Type B pancreatic cell (in vitro differentiated cells): ENCODE data around the gene LRRC3B. TPM values are rescaled to one million over a fixed set of nuclear protein-coding genes. Genes with fewer than 3 reads are reported as not detected.

Source experiments
- DNase-seq: peaks from one replicate; pipeline ENCODE4 v3.0.0; 2021; ENCODE audit warnings: mixed read lengths; ENCODE audit not compliant: unreplicated experiment; ENCODE audit errors: extremely low spot score
- H3K27ac Mint-ChIP-seq: 2 replicates; pipeline ENCODE4 v1.8.0; 2021; ENCODE audit warnings: mild to moderate bottlenecking, mixed read lengths
- H3K27me3 Mint-ChIP-seq: 2 replicates; pipeline ENCODE4 v1.8.0; 2021; ENCODE audit warnings: mixed read lengths
- H3K36me3 Mint-ChIP-seq: 2 replicates; pipeline ENCODE4 v1.8.0; 2021; ENCODE audit warnings: mixed read lengths
- H3K4me1 Mint-ChIP-seq: one replicate; pipeline ENCODE4 v1.8.0; 2021; ENCODE audit warnings: mixed read lengths; ENCODE audit not compliant: unreplicated experiment
- H3K4me3 Mint-ChIP-seq: 2 replicates; pipeline ENCODE4 v1.8.0; 2021; ENCODE audit warnings: mild to moderate bottlenecking, mixed read lengths
- H3K9me3 Mint-ChIP-seq: 2 replicates; pipeline ENCODE4 v1.8.0; 2021; ENCODE audit warnings: mixed read lengths
- total RNA-seq: library from RNA; stranded (reverse); gene quantifications from 2 replicates; pipeline ENCODE4 v1.2.1, GENCODE V29; 2021; ENCODE audit warnings: low replicate concordance
- TF ChIP-seq, protein P1 (sequence below): fragments of 200-600 bp; sonication (generic); conservative IDR thresholded peaks from 2 replicates; pipeline ENCODE4 v1.5.0; 2021; ENCODE audit warnings: antibody characterized with exemption, mild to moderate bottlenecking

Gene LRRC3B
- total RNA-seq, 1 donor from 2014 or later: 4.4 TPM

- H3K27ac Mint-ChIP-seq: no peak overlapping the region
- no peak for DNase-seq
- H3K9me3 Mint-ChIP-seq: no peaks in the 10 kb centered on the region
- H3K4me1 Mint-ChIP-seq: no peaks in the 10 kb centered on the region
- H3K4me3 Mint-ChIP-seq: no peak overlapping the region
- TF ChIP-seq, protein P1, sequence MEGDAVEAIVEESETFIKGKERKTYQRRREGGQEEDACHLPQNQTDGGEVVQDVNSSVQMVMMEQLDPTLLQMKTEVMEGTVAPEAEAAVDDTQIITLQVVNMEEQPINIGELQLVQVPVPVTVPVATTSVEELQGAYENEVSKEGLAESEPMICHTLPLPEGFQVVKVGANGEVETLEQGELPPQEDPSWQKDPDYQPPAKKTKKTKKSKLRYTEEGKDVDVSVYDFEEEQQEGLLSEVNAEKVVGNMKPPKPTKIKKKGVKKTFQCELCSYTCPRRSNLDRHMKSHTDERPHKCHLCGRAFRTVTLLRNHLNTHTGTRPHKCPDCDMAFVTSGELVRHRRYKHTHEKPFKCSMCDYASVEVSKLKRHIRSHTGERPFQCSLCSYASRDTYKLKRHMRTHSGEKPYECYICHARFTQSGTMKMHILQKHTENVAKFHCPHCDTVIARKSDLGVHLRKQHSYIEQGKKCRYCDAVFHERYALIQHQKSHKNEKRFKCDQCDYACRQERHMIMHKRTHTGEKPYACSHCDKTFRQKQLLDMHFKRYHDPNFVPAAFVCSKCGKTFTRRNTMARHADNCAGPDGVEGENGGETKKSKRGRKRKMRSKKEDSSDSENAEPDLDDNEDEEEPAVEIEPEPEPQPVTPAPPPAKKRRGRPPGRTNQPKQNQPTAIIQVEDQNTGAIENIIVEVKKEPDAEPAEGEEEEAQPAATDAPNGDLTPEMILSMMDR: no peak
- H3K36me3 Mint-ChIP-seq: no peaks in the 10 kb centered on the region
- H3K27me3 Mint-ChIP-seq: peaks cover 5% of the 10 kb centered on the region
Measured at GRCh38 chr3:26636096-26636727, 13.6 kb downstream of the LRRC3B start.

DNA sequence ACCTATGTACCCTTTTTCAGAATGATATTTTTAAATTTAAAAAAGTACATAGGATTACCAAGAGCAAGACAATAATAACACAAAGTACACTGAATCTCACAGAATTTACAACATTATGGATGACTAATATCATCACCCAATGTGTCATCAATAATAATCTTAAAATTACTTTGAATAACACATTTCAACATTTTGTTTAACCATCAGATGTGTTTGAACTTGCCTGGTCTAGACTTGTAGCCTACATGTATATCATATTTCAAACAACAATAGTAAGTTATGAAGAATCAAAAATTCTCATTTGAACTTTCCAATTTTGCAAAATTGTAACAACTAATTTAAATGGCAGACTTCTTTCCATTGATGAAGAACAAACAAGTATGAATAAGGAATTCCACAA lies 15.1 kb downstream of the LRRC3B start:
- Mint-ChIP-seq H3K4me3 (no peak overlapping the region), H3K27ac (no peak overlapping the region), H3K27me3 (no peaks in the 10 kb centered on the region), H3K4me1 (no peaks in the 10 kb centered on the region), H3K9me3 (no peaks in the 10 kb centered on the region), H3K36me3 (no peaks in the 10 kb centered on the region)
- TF ChIP-seq, protein P1: no peak
- DNase-seq: no peak

DNA sequence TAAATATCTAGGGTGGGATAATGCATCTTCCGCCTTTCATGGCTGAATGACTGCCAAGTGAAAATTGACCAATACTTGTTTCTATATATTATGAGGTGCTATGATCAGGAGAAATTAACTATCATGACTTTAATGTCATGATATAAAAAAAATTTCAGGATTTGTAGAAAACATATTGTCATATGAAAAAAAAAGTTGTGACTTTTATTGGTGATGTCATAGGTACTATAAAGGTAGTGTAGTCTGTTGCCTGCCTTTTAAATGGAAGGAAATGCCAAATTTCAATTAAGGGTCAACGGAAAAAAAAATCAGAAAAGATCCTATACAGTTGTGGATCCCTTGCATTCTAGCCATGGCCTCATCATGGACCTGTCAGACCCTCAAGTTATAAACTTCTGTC lies 15.5 kb downstream of the LRRC3B start:
- Mint-ChIP-seq H3K4me1 (no peaks in the 10 kb centered on the region), H3K36me3 (no peaks in the 10 kb centered on the region), H3K27ac (no peak overlapping the region), H3K4me3 (no peak overlapping the region), H3K9me3 (no peaks in the 10 kb centered on the region), H3K27me3 (no peaks in the 10 kb centered on the region)
- no peak for DNase-seq
- TF ChIP-seq, protein P1: no peak

GRCh38 chr3:26639339-26639738 lies 16.8 kb downstream of the LRRC3B start:
- Mint-ChIP-seq H3K36me3 (no peaks in the 10 kb centered on the region), H3K27me3 (no peaks in the 10 kb centered on the region), H3K9me3 (no peaks in the 10 kb centered on the region), H3K4me1 (no peaks in the 10 kb centered on the region), H3K27ac (no peak overlapping the region), H3K4me3 (no peak overlapping the region)
- no peak for DNase-seq
- TF ChIP-seq, protein P1: no peak

DNA sequence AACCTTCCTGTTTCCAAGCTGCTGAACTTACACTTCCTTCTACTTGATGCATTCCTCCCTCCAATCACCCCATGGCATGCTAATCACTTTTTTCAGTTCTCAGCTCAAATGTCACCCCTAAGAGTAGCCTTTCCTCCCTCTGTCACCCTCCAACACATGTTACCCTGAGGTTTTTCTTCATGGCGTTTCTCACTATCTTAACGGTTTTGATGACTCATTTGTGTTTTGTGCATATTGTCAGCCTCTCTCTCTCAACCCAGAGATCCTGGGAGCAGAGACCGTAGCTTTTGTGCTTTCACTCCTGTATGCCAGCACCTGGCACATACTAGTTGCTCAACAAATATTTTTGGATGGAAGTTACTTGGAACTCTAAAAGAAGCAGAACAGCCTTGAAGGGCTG lies 24.5 kb downstream of the LRRC3B start:
- H3K9me3 Mint-ChIP-seq: no peaks in the 10 kb centered on the region
- peaks cover 6% of the 10 kb centered on the region for H3K27me3 Mint-ChIP-seq
- H3K36me3 Mint-ChIP-seq: no peaks in the 10 kb centered on the region
- H3K4me1 Mint-ChIP-seq: no peaks in the 10 kb centered on the region
- H3K4me3 Mint-ChIP-seq: no peak overlapping the region
- no peak overlapping the region for H3K27ac Mint-ChIP-seq
- TF ChIP-seq, protein P1: no peak
- no peak for DNase-seq

DNA sequence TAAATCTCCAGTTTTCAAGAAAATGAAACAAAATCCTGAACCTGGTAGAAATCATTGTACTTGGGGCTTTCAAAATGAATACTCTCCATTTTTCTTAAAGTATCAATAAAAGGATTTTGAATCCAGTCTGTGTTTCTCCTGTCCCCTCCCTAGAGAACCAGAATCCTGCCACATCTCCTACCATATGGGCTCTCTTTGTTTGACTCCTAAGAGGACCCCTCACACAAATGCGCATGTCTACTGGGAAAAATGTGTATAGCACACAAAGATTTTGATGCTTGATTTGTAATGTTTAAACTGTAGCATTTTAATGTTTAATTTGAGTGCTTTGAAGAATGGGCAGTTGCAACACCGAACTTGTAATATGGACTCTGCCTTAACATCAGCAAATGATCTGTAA lies 25.9 kb downstream of the LRRC3B start:
- Mint-ChIP-seq H3K27me3 (peaks cover 6% of the 10 kb centered on the region), H3K4me1 (no peaks in the 10 kb centered on the region), H3K27ac (no peak overlapping the region), H3K4me3 (no peak overlapping the region), H3K9me3 (no peaks in the 10 kb centered on the region), H3K36me3 (no peaks in the 10 kb centered on the region)
- TF ChIP-seq, protein P1: no peak
- no peak for DNase-seq
